GM12878 (cell line): ENCODE results near the gene BBS10. TPM values are rescaled to one million over a fixed set of nuclear protein-coding genes. Genes with fewer than 3 reads are reported as not detected.

ENCODE experiments used
- BMI1 ChIP-seq: fragments of 450-650 bp; IDR thresholded peaks from 2 replicates; pipeline ENCODE4 v1.6.1; 2016; ENCODE audit warnings: mild to moderate bottlenecking, moderate library complexity, borderline replicate concordance
- E2F4 ChIP-seq: IDR thresholded peaks from 2 replicates; pipeline ENCODE4 v1.6.1; 2012; ENCODE audit warnings: low read depth, low read length, improper control_type of control experiment
- ELK1 ChIP-seq: IDR thresholded peaks from 2 replicates; pipeline ENCODE4 v1.6.1; 2012; ENCODE audit warnings: low read depth, low read length, improper control_type of control experiment
- EP300 ChIP-seq, 2 experiments: fragments of 150-350 bp in 1 of 2; IDR thresholded peaks; 2 replicates each; pipeline ENCODE4 v1.6.1; 2011 to 2012; ENCODE audit warnings: low read depth in 2 of 2, low read length in 2 of 2, borderline replicate concordance in 1 of 2, improper control_type of control experiment in 1 of 2, inconsistent platforms in 1 of 2; ENCODE audit not compliant: control insufficient read depth in 1 of 2
- FOXK2 ChIP-seq: fragments of 450-650 bp; IDR thresholded peaks from 2 replicates; pipeline ENCODE4 v1.6.1; 2017; ENCODE audit warnings: mild to moderate bottlenecking, moderate library complexity
- HSF1 ChIP-seq: fragments of 150-350 bp; IDR thresholded peaks from 2 replicates; pipeline ENCODE4 v1.6.1; 2014; ENCODE audit warnings: mild to moderate bottlenecking, low read depth, low read length
- MAX ChIP-seq: IDR thresholded peaks from 2 replicates; pipeline ENCODE4 v1.6.1; 2012; ENCODE audit warnings: low read depth, low read length, improper control_type of control experiment
- MYB ChIP-seq: fragments of 150-350 bp; IDR thresholded peaks from 2 replicates; pipeline ENCODE4 v1.6.1; 2014; ENCODE audit warnings: mild to moderate bottlenecking, low read depth, low read length, borderline replicate concordance
- MYC ChIP-seq: IDR thresholded peaks from 2 replicates; pipeline ENCODE4 v1.6.1; 2011; ENCODE audit warnings: mild to moderate bottlenecking, low read length, moderate library complexity, inconsistent platforms; ENCODE audit not compliant: insufficient read depth, insufficient replicate concordance, insufficient read length, severe bottlenecking
- NFIC ChIP-seq: IDR thresholded peaks from 2 replicates; pipeline ENCODE4 v1.6.1; 2012; ENCODE audit warnings: low read depth, mild to moderate bottlenecking, inconsistent platforms, low read length, moderate library complexity
- NRF1 ChIP-seq: conservative IDR thresholded peaks from 2 replicates; pipeline ENCODE4 v1.6.1; 2011; ENCODE audit warnings: mild to moderate bottlenecking, low read depth, low read length, improper control_type of control experiment
- RB1 ChIP-seq: fragments of 450-650 bp; formaldehyde crosslinking; IDR thresholded peaks from 2 replicates; pipeline ENCODE4 v1.6.1; 2017; ENCODE audit warnings: mild to moderate bottlenecking, borderline replicate concordance
- RFX5 ChIP-seq: IDR thresholded peaks from 2 replicates; pipeline ENCODE4 v1.6.1; 2011; ENCODE audit warnings: low read depth, low read length, improper control_type of control experiment
- SMAD1 ChIP-seq: fragments of 450-650 bp; IDR thresholded peaks from 2 replicates; pipeline ENCODE4 v1.6.1; 2018; ENCODE audit warnings: mild to moderate bottlenecking, low read depth; ENCODE audit not compliant: partially characterized antibody
- SMARCA5 ChIP-seq: fragments of 450-650 bp; IDR thresholded peaks from 2 replicates; pipeline ENCODE4 v1.6.1; 2017; ENCODE audit warnings: mild to moderate bottlenecking
- SRF ChIP-seq, 2 experiments: IDR thresholded peaks; 2 replicates each; pipeline ENCODE4 v1.6.1; 2011; ENCODE audit warnings: low read depth in 2 of 2, low read length in 2 of 2, mild to moderate bottlenecking in 1 of 2, moderate library complexity in 1 of 2
- SUZ12 ChIP-seq: fragments of 200-600 bp; sonication (generic); IDR thresholded peaks from one replicate; pipeline ENCODE4 v1.6.1; 2018; ENCODE audit warnings: antibody characterized with exemption, mild to moderate bottlenecking; ENCODE audit not compliant: unreplicated experiment
- TBL1XR1 ChIP-seq: IDR thresholded peaks from 2 replicates; pipeline ENCODE4 v1.6.1; 2012; ENCODE audit warnings: low read depth, low read length, improper control_type of control experiment
- TCF7 ChIP-seq: IDR thresholded peaks from 2 replicates; pipeline ENCODE4 v1.6.1; 2014; ENCODE audit warnings: antibody characterized with exemption, borderline replicate concordance
- YY1 ChIP-seq: IDR thresholded peaks from 2 replicates; pipeline ENCODE4 v1.6.1; 2011; ENCODE audit warnings: low read depth, mild to moderate bottlenecking, low read length
- polyA plus RNA-seq, 11 experiments: library from polyadenylated mRNA; depleted of rRNA in 4 of 11; unstranded in 6 of 11; stranded (reverse) in 5 of 11; fragments of >200 nt; fragmentation: Nextera tagmentation in 4 of 11; fragmentation: Illumina TruSeq in 1 of 11; extraction: Ambion mirVana in 4 of 11; extraction: Trizol in 1 of 11; gene quantifications; 1 replicate in 1 of 11; 2 replicates in 10 of 11; pipeline versions ENCODE4 v1.2.1 to v1.2.3, GENCODE V29; 2011 to 2016; ENCODE audit warnings: inconsistent platforms in 2 of 11, missing spikeins in 2 of 11, low read depth in 1 of 11
- total RNA-seq, 4 experiments: library from RNA; depleted of rRNA in 3 of 4; stranded (reverse); fragments of >200 nt in 3 of 4; fragmentation: Illumina TruSeq in 1 of 4; extraction: Trizol in 1 of 4; gene quantifications; 2 replicates each; pipeline versions ENCODE4 v1.2.1 to v1.2.3, GENCODE V29; 2013 to 2021

The BBS10 gene
- total and polyA plus RNA-seq, 10 of the 15 experiments (the other 5 are each of a cell fraction or from before 2014, with no cell fraction given) = 1.2 to 9.8 (median 5.9) TPM

- peak; percentile 48; the same call in 1 of the 2 replicates for TF ChIP-seq SMARCA5
- TF ChIP-seq MYB = 0 out of 2 replicates have a peak, but pooled peaks have one; percentile 37
- peak; percentile 74; the same call in 1 of the 2 replicates for TF ChIP-seq RB1
- no peak for TF ChIP-seq SMAD1
- TF ChIP-seq MAX = peak; percentile 66
- peak in 1 of 2 experiments; percentile 71; a peak in 2 of 4 replicates for TF ChIP-seq SRF (IDR thresholded peaks at IDR 0.05; ENCODE audit: low read depth in 2 of 2, low read length in 2 of 2)
- peak; percentile 15; the same call in 1 of the 2 replicates for TF ChIP-seq TCF7
- 0 out of 2 replicates have a peak, but pooled peaks have one; percentile 4 for TF ChIP-seq NRF1
- peak; percentile 56; the same call in 1 of the 2 replicates for TF ChIP-seq ELK1
- TF ChIP-seq EP300 (IDR thresholded peaks at IDR 0.05; ENCODE audit: borderline replicate concordance in 1 of 2, control insufficient read depth in 1 of 2, low read depth in 2 of 2, low read length in 2 of 2) = no peak
- no peak for TF ChIP-seq FOXK2
- no peak for TF ChIP-seq NFIC
- peak; percentile 38 for TF ChIP-seq MYC
- TF ChIP-seq TBL1XR1 = no peak
- no peak for TF ChIP-seq HSF1
- no peak for TF ChIP-seq BMI1
- peak; percentile 94 for TF ChIP-seq YY1
- TF ChIP-seq SUZ12 = no peak
- no peak for TF ChIP-seq RFX5
- TF ChIP-seq E2F4 = no peak
Observed at GRCh38 chr12:76348079-76348901, at the start of gene BBS10 (continued).
